MCF 10A (cell line): Measurements from ENCODE around the gene STRC. TPM values are rescaled to one million over a fixed set of nuclear protein-coding genes. Genes with fewer than 3 reads are reported as not detected.
"Not testable (repeated sequence)": the region's sequence is repeated elsewhere in the genome, so short reads cannot be mapped to it uniquely, and the experiment has no call there.

Experiments used
- BruUV-seq: library from RNA; stranded (reverse); fragments of 400-500 nt; replicated peaks from 2 replicates; lab custom pipeline; 2021; lab: Mats Ljungman, UMichigan
- CTCF ChIA-PET: fragments of 300-600 bp; sonication (Branson Sonifier 250); formaldehyde crosslinking; extraction: SDS; loops from one replicate; lab custom pipeline; 2021; ENCODE audit warnings: antibody characterized with exemption, inconsistent platforms; lab: Yijun Ruan, JAX
- POLR2A ChIA-PET: fragments of 300-600, 350-650 bp; sonication (Branson Sonifier 250); formaldehyde crosslinking; extraction: SDS; loops from one replicate; lab custom pipeline; 2020; ENCODE audit warnings: antibody characterized with exemption, inconsistent platforms; lab: Yijun Ruan, JAX
- DNase-seq: peaks from one replicate; pipeline ENCODE4 v3.0.0-alpha.2; 2018; ENCODE audit not compliant: unreplicated experiment
- H3K27ac Mint-ChIP-seq: one replicate; pipeline ENCODE4 v1.8.0; 2022; ENCODE audit warnings: mild to moderate bottlenecking, low read depth, mixed read lengths; ENCODE audit not compliant: unreplicated experiment
- H3K27me3 Mint-ChIP-seq: one replicate; pipeline ENCODE4 v1.8.0; 2022; ENCODE audit warnings: mixed read lengths; ENCODE audit not compliant: insufficient read depth, unreplicated experiment
- H3K36me3 Mint-ChIP-seq: one replicate; pipeline ENCODE4 v1.8.0; 2022; ENCODE audit warnings: mild to moderate bottlenecking, moderate library complexity, mixed read lengths; ENCODE audit not compliant: insufficient read depth, unreplicated experiment
- H3K4me1 Mint-ChIP-seq: one replicate; pipeline ENCODE4 v1.8.0; 2022; ENCODE audit warnings: mixed read lengths; ENCODE audit not compliant: insufficient read depth, unreplicated experiment
- H3K4me3 Mint-ChIP-seq: one replicate; pipeline ENCODE4 v1.8.0; 2022; ENCODE audit warnings: mild to moderate bottlenecking, moderate library complexity, mixed read lengths; ENCODE audit not compliant: unreplicated experiment
- H3K9me3 Mint-ChIP-seq: one replicate; pipeline ENCODE4 v1.8.0; 2022; ENCODE audit warnings: mixed read lengths; ENCODE audit not compliant: unreplicated experiment
- CTCF ChIP-seq: fragments of 200-600 bp; IDR thresholded peaks from one replicate; pipeline ENCODE4 v1.8.0; 2022; ENCODE audit warnings: antibody characterized with exemption, mild to moderate bottlenecking; ENCODE audit not compliant: unreplicated experiment
- intact Hi-C: fragments of 100-400 bp; cut with micrococcal nuclease; formaldehyde crosslinking; loops from 2 replicates; pipeline ENCODE4 v1.14.1; 2022
- total RNA-seq: library from RNA; stranded (reverse); gene quantifications from 2 replicates; pipeline ENCODE4 v1.2.3, GENCODE V29; 2022

STRC gene
- total RNA-seq, 1 experiment from 2014 or later, result 1.0 TPM

- Mint-ChIP-seq H3K4me1 (no peaks in the 10 kb centered on the region), H3K4me3 (no peak within 1 kb of the TSS), H3K9me3 (no peaks in the 10 kb centered on the region), H3K36me3 (peaks cover 18% of the 10 kb centered on the region), H3K27ac (no peak within 1 kb of the TSS), H3K27me3 (no peaks in the 10 kb centered on the region)
- intact Hi-C loops, result no loop called here
- ChIA-PET CTCF (no interaction called here), POLR2A (no interaction called here)
- BruUV-seq, result no TSS peak
- DNase-seq, result no peak
- TF ChIP-seq CTCF, result no peak
Measured at GRCh38 chr15:43648649-43649429, 30.2 kb upstream of the STRC start, which contains the start of gene CATSPER2. Gene CATSPER2, minus strand, starts transcription at chr15:43648844. Its CDS starts 783 bp downstream, at chr15:43648061.

DNA sequence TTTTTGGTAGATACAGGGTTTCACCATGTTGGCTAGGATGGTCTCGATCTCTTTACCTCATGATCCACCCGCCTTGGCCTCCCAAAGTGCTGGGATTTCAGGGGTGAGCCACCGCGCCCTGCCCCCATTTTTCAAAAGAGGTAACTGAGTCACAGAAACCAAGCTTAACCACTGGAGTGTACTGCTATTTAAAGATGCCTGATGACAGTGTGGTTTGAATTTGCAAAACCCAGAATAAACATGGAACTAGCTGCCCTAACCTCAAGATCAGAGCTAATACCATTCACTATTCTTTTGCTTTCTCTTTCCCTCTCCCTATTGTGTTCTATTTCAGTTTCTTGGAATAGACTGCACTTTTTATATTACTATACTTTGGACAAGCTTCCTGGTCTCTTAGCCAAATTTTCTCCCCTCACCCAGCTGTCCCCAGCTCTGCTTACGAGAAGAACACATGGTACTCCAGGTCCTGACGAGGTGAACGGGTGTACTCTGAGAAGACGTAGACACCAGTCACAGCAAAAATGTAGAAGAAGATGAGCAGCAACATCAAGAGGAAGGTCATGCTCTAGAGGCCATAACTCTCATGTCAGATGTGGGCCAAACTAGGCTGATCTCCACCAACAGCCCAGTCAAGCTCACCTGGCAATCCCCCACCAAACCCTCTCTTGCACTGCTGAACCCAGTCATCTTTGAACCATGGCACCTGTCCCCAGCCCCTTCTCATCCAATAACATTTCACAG is 20.0 kb upstream of the STRC start:
- H3K9me3 Mint-ChIP-seq, intact Hi-C loops, CTCF ChIA-PET, BruUV-seq, DNase-seq, POLR2A ChIA-PET, H3K4me1 Mint-ChIP-seq, H3K36me3 Mint-ChIP-seq, H3K4me3 Mint-ChIP-seq, H3K27me3 Mint-ChIP-seq, H3K27ac Mint-ChIP-seq: not testable (repeated sequence)

DNA sequence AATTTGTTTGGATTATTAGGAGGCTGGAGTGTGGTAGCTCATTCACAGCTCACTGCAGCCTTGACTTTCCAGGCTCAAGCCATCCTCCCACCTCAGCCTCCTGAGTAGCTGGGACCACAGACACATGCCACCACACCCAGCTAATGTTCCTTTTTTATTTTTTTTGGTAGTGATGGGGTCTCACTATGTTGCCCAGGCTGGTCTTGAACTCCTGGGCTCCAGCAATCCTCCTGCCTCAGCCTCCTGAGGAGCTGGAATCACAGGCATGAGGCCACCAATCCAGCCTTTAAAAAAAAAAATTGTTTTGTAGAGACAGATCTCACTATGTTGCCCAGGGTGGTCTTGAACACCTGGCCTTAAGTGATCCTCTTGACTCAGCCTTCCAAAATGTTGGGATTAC is 8.3 kb upstream of the STRC start:
- POLR2A ChIA-PET, H3K27ac Mint-ChIP-seq, DNase-seq, H3K36me3 Mint-ChIP-seq, H3K4me3 Mint-ChIP-seq, H3K4me1 Mint-ChIP-seq, H3K9me3 Mint-ChIP-seq, BruUV-seq, CTCF ChIA-PET, H3K27me3 Mint-ChIP-seq, intact Hi-C loops: not testable (repeated sequence)

DNA sequence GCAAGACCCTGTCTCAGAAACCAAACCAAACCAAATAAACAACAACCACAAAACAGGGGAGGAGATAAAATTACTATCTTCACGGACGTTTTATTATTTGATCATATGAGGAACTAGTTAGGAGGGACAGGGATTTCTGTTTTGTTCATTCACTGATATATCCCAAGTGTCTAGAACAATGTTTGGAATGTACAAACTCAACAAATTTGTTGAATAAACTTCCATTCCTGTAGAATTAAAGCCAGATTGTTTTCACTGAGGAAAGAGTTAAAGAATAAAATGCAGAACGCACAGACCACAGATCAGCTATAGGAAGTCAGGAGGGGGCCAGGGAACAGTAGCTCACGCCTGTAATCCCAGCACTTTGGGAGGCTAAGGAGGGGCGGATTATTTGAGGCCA is 6.5 kb upstream of the STRC start:
- ChIA-PET CTCF (no interaction called here), POLR2A (no interaction called here)
- no TSS peak for BruUV-seq
- Mint-ChIP-seq H3K9me3 (no peaks in the 10 kb centered on the region), H3K4me1 (no peaks in the 10 kb centered on the region), H3K4me3 (no peak overlapping the region), H3K36me3 (no peaks in the 10 kb centered on the region), H3K27ac (no peak overlapping the region), H3K27me3 (peaks cover 6% of the 10 kb centered on the region)
- intact Hi-C loops, result no loop called here
- no peak for DNase-seq
- no peak for TF ChIP-seq CTCF

DNA sequence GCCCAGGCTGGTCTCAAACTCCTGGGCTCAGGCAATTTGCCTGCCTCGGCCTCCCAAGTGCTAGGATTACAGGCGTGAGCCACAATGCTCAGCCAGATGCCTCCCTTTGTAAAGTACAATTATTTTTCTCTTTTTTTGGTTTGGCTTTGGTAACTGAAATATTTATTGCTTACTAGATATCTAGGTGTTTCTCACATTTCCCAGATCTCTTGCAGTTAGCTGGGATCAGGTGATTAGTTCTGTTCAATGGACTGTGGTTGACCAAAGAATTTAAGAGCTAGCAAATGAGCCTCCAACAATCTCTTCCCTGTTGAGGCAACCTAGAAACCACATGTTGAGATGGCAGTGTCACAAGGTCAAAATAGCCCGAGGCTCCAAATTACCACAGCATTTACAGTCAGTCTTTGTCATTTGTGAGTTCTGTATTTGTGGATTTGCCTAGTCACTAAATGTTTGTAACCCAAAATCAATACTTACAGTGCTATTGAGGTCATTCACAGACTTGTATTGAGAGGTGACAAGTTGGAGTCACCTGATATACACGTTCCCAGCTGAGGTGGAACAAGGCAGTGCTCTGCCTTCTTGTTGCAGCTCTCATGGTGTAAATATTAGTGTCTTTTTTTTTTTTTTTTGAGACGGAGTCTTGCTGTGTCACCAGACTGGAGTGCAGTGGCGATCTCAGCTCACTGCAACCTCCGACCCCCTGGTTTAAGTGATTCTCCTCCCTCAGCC is 3.6 kb upstream of the STRC start:
- H3K27ac Mint-ChIP-seq, POLR2A ChIA-PET, H3K4me3 Mint-ChIP-seq, H3K4me1 Mint-ChIP-seq, H3K36me3 Mint-ChIP-seq, H3K9me3 Mint-ChIP-seq, DNase-seq, intact Hi-C loops, BruUV-seq: not testable (repeated sequence)
- CTCF ChIA-PET, result interaction anchor here (0.9 kb wide), 1 partner anchor 9 kb away, joined by 3 read pairs; no protein-coding TSS in a partner anchor
- H3K27me3 Mint-ChIP-seq, result peaks cover 11% of the 10 kb centered on the region

DNA sequence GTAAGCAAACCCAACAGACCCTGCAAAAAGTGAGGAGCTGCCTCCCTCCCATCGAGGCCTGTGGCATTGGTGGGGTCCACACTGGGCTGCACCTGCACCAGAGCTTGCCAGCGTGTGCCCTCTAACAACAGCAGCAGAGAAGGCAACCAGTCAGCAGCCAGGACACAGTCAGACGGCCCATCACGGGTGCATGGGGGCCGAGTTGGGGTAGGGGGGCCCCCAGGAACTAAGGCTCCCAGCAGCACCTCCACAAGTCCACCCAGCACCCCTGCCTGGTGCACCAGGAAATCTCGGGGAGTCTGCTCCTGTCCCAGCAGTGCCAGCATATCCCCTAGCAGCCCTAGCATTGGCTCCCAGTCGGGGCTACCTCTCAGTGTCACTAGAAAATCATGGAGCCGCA is 850 bp downstream of the STRC start:
- H3K9me3 Mint-ChIP-seq, H3K36me3 Mint-ChIP-seq, POLR2A ChIA-PET, CTCF ChIA-PET, H3K4me3 Mint-ChIP-seq, BruUV-seq, DNase-seq, intact Hi-C loops, H3K4me1 Mint-ChIP-seq, H3K27ac Mint-ChIP-seq: not testable (repeated sequence)
- peaks cover 11% of the 10 kb centered on the region for H3K27me3 Mint-ChIP-seq

GRCh38 chr15:43602233-43602632 is 16.4 kb downstream of the STRC start:
- H3K27ac Mint-ChIP-seq, H3K4me3 Mint-ChIP-seq, BruUV-seq, H3K9me3 Mint-ChIP-seq, CTCF ChIA-PET, H3K27me3 Mint-ChIP-seq, H3K4me1 Mint-ChIP-seq, intact Hi-C loops, H3K36me3 Mint-ChIP-seq: not testable (repeated sequence)
- peak; percentile 79 for DNase-seq
- POLR2A ChIA-PET, result interaction anchor here (0.7 kb wide), 1 partner anchor 162 kb away, joined by 5 read pairs; no protein-coding TSS in a partner anchor
